ENCODE results near the gene PLEKHD1.

Gene PLEKHD1

DNA sequence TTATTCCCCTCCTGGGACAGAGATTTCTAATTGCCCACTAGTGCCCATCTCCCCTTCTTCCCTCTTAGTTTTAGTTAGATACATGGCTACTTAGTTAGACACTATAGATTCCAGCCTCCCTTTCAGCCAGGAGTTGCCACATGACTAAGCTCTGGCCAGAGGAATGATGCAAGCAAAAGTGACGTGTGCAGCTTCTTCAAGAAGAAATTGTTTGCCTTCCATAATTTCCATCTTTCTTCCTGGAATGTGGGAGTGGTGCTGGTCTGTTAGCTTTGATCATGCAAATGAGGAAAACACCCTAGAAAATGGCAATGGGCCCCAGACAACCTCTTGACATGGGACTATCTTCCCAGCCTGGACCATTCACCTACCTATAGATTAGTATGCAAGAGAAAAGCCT lies 68.7 kb downstream of the PLEKHD1 start:
- DNase-seq (ENCODE audit: low spot score) = no peak
- TF ChIP-seq, protein P1, sequence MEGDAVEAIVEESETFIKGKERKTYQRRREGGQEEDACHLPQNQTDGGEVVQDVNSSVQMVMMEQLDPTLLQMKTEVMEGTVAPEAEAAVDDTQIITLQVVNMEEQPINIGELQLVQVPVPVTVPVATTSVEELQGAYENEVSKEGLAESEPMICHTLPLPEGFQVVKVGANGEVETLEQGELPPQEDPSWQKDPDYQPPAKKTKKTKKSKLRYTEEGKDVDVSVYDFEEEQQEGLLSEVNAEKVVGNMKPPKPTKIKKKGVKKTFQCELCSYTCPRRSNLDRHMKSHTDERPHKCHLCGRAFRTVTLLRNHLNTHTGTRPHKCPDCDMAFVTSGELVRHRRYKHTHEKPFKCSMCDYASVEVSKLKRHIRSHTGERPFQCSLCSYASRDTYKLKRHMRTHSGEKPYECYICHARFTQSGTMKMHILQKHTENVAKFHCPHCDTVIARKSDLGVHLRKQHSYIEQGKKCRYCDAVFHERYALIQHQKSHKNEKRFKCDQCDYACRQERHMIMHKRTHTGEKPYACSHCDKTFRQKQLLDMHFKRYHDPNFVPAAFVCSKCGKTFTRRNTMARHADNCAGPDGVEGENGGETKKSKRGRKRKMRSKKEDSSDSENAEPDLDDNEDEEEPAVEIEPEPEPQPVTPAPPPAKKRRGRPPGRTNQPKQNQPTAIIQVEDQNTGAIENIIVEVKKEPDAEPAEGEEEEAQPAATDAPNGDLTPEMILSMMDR (IDR thresholded peaks at IDR 0.05; ENCODE audit: borderline replicate concordance, control extremely low read depth, extremely low read depth, insufficient read depth, missing control alignments) = no peak
- in situ Hi-C loops (cut with MboI; ENCODE audit: low sequenced_read_pairs, unreplicated experiment) = no loop called here

DNA sequence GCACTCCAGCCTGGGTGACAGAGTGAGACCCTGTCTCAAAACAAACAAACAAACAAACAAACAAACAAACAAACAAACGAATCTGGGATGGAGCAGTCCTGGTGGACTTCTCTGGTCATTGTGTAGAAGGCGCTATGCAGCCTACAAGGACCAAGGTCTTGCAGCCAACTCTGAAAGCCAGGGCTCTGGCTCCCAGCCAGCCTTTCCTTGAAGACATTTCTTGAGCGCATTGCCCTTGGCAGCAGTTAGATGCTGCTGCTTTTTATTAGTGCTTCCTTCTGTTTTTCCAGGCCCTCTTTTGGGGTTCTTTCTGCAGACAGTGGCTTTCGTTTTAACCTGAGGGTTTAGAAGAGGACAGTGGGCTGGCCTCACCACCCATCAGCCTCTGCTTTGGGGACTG lies 70.0 kb downstream of the PLEKHD1 start:
- TF ChIP-seq, protein P1 (IDR thresholded peaks at IDR 0.05; ENCODE audit: borderline replicate concordance, control extremely low read depth, extremely low read depth, insufficient read depth, missing control alignments) = no peak
- no peak for DNase-seq (ENCODE audit: low spot score)
- in situ Hi-C loops (cut with MboI; ENCODE audit: low sequenced_read_pairs, unreplicated experiment) = no loop called here

DNA sequence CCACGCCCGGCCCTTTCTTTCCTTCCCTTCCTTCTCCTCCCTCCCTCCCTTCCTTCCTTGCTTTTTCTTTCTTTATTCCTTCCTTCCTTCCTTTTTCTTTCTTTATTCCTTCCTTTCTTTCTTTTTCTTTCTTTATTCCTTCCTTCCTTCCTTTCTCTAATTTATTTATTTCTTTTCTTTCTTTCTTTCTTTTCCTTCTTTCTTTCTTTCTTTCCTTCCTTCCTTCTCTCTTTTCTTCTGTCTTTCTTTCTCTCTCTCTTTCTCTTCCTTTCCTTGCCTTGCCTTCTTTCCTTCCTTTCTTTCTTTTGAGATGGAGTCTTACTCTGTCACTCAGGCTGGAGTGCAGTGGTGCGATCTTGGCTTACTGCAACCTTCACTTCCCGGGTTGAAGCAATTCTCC lies 74.2 kb downstream of the PLEKHD1 start:
- DNase-seq (ENCODE audit: low spot score) = no peak
- TF ChIP-seq, protein P1 (IDR thresholded peaks at IDR 0.05; ENCODE audit: borderline replicate concordance, control extremely low read depth, extremely low read depth, insufficient read depth, missing control alignments) = no peak
- in situ Hi-C loops (cut with MboI; ENCODE audit: low sequenced_read_pairs, unreplicated experiment) = no loop called here

- in situ Hi-C loops (cut with MboI; ENCODE audit: low sequenced_read_pairs, unreplicated experiment) = no loop called here
- DNase-seq (ENCODE audit: low spot score) = no peak
- TF ChIP-seq, protein P1 (IDR thresholded peaks at IDR 0.05; ENCODE audit: borderline replicate concordance, control extremely low read depth, extremely low read depth, insufficient read depth, missing control alignments) = no peak
Observed at GRCh38 chr14:69559581-69560011, 75.1 kb downstream of the PLEKHD1 start.

- in situ Hi-C loops (cut with MboI; ENCODE audit: low sequenced_read_pairs, unreplicated experiment) = no loop called here
- TF ChIP-seq, protein P1 (IDR thresholded peaks at IDR 0.05; ENCODE audit: borderline replicate concordance, control extremely low read depth, extremely low read depth, insufficient read depth, missing control alignments) = no peak
Observed at GRCh38 chr14:69560826-69561225, 76.3 kb downstream of the PLEKHD1 start.

GRCh38 chr14:69561893-69562292 lies 77.4 kb downstream of the PLEKHD1 start:
- TF ChIP-seq, protein P1 (IDR thresholded peaks at IDR 0.05; ENCODE audit: borderline replicate concordance, control extremely low read depth, extremely low read depth, insufficient read depth, missing control alignments) = no peak
- DNase-seq (ENCODE audit: low spot score) = no peak
- in situ Hi-C loops (cut with MboI; ENCODE audit: low sequenced_read_pairs, unreplicated experiment) = no loop called here

More at GRCh38 chr14:69560826-69561225, 76.3 kb downstream of the PLEKHD1 start:
- DNase-seq (ENCODE audit: low spot score) = no peak

DNA sequence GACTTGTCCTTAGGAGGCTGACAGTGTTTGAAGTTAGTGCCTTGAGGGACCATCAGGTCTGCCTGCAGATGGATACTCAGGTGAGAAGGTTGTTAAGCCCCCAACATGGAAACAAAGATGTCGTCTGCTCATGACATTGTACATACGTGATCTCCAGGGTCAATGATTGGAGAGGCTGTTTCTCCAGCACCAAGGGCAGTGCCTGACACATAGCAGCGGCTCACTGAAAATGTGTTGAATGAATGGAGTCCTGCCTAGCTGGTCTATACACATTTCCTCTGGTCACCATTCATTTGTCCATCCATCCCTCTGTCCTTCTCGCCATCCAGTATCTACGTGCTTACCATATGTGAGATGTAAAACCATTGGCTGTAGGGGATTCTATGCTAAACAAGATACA lies 83.0 kb downstream of the PLEKHD1 start:
- TF ChIP-seq, protein P1 (IDR thresholded peaks at IDR 0.05; ENCODE audit: borderline replicate concordance, control extremely low read depth, extremely low read depth, insufficient read depth, missing control alignments) = no peak
- in situ Hi-C loops (cut with MboI; ENCODE audit: low sequenced_read_pairs, unreplicated experiment) = no loop called here
- no peak for DNase-seq (ENCODE audit: low spot score)

All from GM13976 (cell line).